GM21529 (cell line): ENCODE measurements around the gene CACNA1H.
"Not testable (repeated sequence)": the region's sequence is repeated elsewhere in the genome, so short reads cannot be mapped to it uniquely, and the experiment has no call there.

ENCODE experiments used
- ATAC-seq: cut with Tn5 transposase; IDR thresholded peaks from one replicate; pipeline ENCODE4 v1.9.1; 2021; ENCODE audit not compliant: unreplicated experiment

Gene CACNA1H

GRCh38 chr16:1262210-1262845 lies 109.4 kb downstream of the CACNA1H start:
- no peak for ATAC-seq

DNA sequence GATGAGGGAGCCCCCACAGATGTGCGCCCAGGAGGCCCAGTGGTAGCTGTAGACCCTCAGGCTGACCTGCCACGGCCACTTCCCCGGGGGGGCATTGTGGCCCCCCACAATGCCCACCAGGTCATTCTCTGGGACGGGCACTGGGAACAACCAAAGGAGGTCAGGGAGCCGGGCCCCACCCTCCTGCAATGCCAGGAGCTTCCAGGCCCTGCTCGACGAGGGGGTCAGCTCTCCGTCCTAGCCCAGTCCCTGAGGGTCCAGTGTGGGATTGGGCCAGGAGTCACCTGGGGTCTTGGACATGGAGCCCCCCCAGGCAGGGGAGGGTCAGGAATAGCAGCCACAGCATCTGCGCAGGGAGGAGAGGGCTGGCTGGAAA lies 109.9 kb downstream of the CACNA1H start:
- ATAC-seq: no peak

DNA sequence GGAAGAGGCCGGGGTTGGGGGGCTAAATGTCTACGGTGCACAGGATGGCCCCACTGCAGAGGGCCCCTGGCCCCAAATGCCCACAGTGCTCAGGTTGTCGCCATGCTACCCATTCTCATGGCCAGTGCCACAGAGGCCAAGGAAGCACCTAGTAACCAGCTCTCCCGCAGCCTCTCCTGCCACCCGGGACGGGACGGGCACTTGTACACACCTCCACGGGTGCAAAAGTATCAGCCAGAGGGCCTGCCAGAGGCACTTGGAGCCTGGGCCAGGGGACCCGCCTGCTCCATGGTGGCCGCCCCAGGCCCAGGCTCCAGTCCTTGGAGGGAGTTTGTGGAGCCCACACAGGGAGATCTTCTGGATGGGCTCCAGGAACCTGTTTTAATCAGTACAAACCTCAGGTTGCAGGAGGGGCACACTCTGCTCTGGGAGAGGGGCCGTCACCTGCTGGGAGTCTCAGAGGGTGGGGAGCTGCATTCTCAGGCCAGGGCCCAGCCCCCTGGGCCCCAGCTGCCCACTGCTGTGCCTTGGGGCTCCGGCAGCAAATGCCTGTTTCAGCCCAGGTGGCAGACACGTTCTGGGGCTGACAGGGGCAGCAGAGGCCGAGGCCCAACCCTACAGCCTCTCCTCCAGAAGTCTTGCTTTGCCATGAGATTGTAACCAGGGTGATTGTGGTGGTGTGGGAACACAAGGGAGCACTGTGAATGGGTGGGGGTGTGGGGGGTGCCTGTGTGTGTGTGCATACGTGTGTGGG lies 110.9 kb downstream of the CACNA1H start:
- ATAC-seq: no peak

GRCh38 chr16:1264345-1265089 lies 111.6 kb downstream of the CACNA1H start:
- no peak for ATAC-seq

DNA sequence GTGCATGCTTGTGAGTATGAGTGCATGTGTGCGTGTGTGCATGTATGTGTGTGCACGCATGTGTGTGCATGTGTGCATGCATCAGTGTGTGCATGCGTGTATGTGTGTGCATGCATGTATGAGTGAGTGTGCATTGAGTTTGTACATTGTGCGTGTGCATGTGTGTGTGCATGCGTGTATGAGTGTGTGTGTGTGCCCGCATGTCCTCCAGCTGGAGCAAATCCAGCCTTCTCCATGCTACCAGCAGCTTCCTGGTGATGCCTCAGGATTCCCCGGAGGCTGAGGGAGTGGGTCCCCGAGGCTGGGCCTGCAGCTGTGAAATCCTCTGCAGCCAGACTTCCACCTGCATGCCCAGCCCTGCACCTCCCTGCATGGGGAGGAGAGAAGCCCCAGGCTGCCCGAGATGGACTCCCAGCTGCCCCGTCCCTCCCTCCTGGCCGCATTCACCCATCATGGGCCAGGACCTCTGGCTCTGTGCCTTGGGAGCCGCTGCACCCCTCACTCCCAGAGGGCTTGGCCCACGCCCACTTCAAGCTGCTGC lies 112.3 kb downstream of the CACNA1H start:
- ATAC-seq: no peak

GRCh38 chr16:1265826-1266225 lies 112.9 kb downstream of the CACNA1H start:
- no peak for ATAC-seq

DNA sequence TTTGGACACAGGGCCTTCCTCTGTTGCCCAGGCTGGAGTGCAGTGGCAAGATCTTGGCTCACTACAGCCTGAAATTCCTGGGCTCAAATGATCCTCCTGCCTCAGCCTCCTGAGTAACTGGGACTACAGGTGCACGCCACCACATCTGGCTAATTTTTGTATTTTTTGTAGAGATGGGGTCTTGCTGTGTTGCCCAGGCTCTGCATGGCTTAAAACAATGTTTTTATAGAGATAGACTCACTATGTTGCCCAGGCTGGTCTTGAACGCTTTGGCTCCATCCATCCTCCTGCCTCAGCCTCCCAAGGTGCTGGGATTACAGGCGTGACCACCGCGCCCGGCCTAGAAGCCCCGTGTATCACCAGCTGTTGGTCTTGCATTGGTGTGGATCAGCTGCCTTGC lies 116.5 kb downstream of the CACNA1H start:
- ATAC-seq: not testable (repeated sequence)

DNA sequence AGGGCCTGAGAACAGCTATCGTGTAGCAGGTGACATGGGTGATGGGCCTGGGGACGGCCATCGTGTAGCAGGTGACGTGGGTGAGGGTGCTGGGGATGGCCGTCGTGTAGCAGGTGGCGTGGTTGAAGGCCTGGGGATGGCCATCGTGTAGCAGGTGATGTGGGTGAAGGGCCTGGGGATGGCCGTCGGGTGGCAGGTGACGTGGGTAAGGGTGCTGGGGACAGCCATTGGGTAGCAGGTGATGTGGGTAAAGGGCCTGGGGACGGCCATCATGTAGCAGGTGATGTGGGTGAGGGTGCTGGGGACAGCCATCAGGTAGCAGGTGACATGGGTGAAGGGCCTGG lies 118.4 kb downstream of the CACNA1H start:
- ATAC-seq: no peak
